ENCODE measurements around the gene PIM1. TPM values are rescaled to one million over a fixed set of nuclear protein-coding genes. Genes with fewer than 3 reads are reported as not detected.
A peak's percentile ranks its signal among the peaks of the same experiment; 100 is the strongest.

PIM1 gene
- total and polyA plus RNA-seq, 9 of the 15 experiments (the other 6 are each of a cell fraction or from before 2014, with no cell fraction given) = 19.0 to 789 (median 212) TPM

DNA sequence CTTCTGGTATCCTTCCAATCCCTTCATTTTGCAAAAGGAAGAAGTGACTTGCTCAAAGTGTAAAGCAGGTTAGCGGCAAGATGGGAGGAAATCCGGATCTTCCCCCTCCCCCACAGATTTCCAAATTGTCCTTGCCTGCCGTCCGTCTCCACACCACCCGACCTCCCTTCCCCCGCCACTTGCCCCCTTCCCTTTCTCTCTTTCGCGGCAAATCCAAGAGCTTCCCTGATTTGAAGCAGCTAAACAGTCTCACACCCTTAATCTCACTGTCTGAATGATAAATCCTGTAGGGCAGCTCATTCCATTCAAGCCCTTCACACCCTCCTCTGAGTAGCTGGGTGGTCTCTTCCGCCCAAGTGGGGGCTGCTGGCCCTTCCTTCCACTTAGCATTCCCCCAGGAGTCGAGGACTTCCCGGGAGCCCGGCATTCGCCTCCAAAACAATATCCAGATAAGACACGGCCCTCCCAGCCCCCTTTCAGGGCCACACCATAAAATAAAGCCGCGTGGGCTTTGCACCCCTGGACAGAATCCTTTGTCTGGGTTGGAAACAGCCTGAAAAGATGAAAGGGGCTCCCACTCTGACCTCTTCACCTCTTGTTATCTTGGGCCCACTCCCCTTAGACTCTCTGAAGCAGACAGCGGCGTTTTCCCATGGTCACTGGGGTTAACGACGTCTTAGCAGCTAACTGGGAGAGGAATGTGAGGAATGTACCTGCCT lies 44.0 kb upstream of the PIM1 start (continued):
- TF ChIP-seq ZNF696 (CRISPR knock-in tag; conservative IDR thresholded peaks at IDR 0.05) = no peak
- TF ChIP-seq, protein P1, sequence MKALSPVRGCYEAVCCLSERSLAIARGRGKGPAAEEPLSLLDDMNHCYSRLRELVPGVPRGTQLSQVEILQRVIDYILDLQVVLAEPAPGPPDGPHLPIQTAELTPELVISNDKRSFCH (CRISPR knock-in tag; IDR thresholded peaks at IDR 0.05) = no peak
- TF ChIP-seq, protein P1 (tag; IDR thresholded peaks at IDR 0.05) = peak; percentile 48; the same call in 1 of the 2 replicates
- TF ChIP-seq ZNF165 (CRISPR knock-in tag; IDR thresholded peaks at IDR 0.05; ENCODE audit: borderline replicate concordance) = no peak
- 0 out of 2 replicates have a peak, but pooled peaks have one; percentile 30 for TF ChIP-seq ZNF561 (CRISPR knock-in tag; conservative IDR thresholded peaks at IDR 0.05)
- TF ChIP-seq MECOM (CRISPR knock-in tag; IDR thresholded peaks at IDR 0.05) = peak; percentile 18; the same call in 1 of the 2 replicates
- peak; percentile 49 for TF ChIP-seq PHF20 (IDR thresholded peaks at IDR 0.05; ENCODE audit: partially characterized antibody)
- TF ChIP-seq ZNF707 (CRISPR knock-in tag; conservative IDR thresholded peaks at IDR 0.05) = 0 out of 2 replicates have a peak, but pooled peaks have one; percentile 26
- TF ChIP-seq WHSC1 (IDR thresholded peaks at IDR 0.05; ENCODE audit: low read length) = peak; percentile 37
- peak; percentile 10; the same call in 1 of the 2 replicates for TF ChIP-seq KLF6 (CRISPR knock-in tag; IDR thresholded peaks at IDR 0.05; ENCODE audit: borderline replicate concordance)
- TF ChIP-seq CHD4 (IDR thresholded peaks at IDR 0.05; ENCODE audit: insufficient read depth, insufficient replicate concordance, low read depth, low read length, poor library complexity, severe bottlenecking) = peak; percentile 56
- peak; percentile 31; the same call in 1 of the 2 replicates for TF ChIP-seq DMBX1 (CRISPR knock-in tag; IDR thresholded peaks at IDR 0.05; ENCODE audit: borderline replicate concordance)
- TF ChIP-seq, protein P2, sequence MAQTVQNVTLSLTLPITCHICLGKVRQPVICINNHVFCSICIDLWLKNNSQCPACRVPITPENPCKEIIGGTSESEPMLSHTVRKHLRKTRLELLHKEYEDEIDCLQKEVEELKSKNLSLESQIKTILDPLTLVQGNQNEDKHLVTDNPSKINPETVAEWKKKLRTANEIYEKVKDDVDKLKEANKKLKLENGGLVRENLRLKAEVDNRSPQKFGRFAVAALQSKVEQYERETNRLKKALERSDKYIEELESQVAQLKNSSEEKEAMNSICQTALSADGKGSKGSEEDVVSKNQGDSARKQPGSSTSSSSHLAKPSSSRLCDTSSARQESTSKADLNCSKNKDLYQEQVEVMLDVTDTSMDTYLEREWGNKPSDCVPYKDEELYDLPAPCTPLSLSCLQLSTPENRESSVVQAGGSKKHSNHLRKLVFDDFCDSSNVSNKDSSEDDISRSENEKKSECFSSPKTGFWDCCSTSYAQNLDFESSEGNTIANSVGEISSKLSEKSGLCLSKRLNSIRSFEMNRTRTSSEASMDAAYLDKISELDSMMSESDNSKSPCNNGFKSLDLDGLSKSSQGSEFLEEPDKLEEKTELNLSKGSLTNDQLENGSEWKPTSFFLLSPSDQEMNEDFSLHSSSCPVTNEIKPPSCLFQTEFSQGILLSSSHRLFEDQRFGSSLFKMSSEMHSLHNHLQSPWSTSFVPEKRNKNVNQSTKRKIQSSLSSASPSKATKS (CRISPR knock-in tag; IDR thresholded peaks at IDR 0.05) = no peak
- TF ChIP-seq, protein P3, sequence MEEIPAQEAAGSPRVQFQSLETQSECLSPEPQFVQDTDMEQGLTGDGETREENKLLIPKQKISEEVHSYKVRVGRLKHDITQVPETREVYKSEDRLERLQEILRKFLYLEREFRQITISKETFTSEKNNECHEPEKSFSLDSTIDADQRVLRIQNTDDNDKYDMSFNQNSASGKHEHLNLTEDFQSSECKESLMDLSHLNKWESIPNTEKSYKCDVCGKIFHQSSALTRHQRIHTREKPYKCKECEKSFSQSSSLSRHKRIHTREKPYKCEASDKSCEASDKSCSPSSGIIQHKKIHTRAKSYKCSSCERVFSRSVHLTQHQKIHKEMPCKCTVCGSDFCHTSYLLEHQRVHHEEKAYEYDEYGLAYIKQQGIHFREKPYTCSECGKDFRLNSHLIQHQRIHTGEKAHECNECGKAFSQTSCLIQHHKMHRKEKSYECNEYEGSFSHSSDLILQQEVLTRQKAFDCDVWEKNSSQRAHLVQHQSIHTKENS (CRISPR knock-in tag; IDR thresholded peaks at IDR 0.05) = no peak
- TF ChIP-seq SMAD4 (CRISPR knock-in tag; conservative IDR thresholded peaks at IDR 0.05) = peak; percentile 50; the same call in 1 of the 2 replicates
- TF ChIP-seq, protein P4, sequence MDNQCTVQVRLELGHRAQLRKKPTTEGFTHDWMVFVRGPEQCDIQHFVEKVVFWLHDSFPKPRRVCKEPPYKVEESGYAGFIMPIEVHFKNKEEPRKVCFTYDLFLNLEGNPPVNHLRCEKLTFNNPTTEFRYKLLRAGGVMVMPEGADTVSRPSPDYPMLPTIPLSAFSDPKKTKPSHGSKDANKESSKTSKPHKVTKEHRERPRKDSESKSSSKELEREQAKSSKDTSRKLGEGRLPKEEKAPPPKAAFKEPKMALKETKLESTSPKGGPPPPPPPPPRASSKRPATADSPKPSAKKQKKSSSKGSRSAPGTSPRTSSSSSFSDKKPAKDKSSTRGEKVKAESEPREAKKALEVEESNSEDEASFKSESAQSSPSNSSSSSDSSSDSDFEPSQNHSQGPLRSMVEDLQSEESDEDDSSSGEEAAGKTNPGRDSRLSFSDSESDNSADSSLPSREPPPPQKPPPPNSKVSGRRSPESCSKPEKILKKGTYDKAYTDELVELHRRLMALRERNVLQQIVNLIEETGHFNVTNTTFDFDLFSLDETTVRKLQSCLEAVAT (IDR thresholded peaks at IDR 0.05) = 0 out of 4 replicates have a peak, but pooled peaks of 1 of the 2 experiments have one; percentile 3
- TF ChIP-seq CXXC5 (CRISPR knock-in tag; IDR thresholded peaks at IDR 0.05) = 0 out of 2 replicates have a peak, but pooled peaks have one; percentile 50
- TF ChIP-seq NFRKB (IDR thresholded peaks at IDR 0.05; ENCODE audit: low read depth) = peak; percentile 73
- no peak for TF ChIP-seq LCOR (CRISPR knock-in tag; IDR thresholded peaks at IDR 0.05)
- TF ChIP-seq MYC (IDR thresholded peaks at IDR 0.05; ENCODE audit: low read depth, low read length) = 0 out of 2 replicates have a peak, but pooled peaks have one; percentile 37
- TF ChIP-seq MYC (CRISPR knock-in tag; IDR thresholded peaks at IDR 0.05; ENCODE audit: borderline replicate concordance, low read depth) = no peak
